ENCODE data around the gene CBX3. TPM values are rescaled to one million over a fixed set of nuclear protein-coding genes. Genes with fewer than 3 reads are reported as not detected.
"Not testable (repeated sequence)": the region's sequence is repeated elsewhere in the genome, so short reads cannot be mapped to it uniquely, and the experiment has no call there.

Gene CBX3
- total RNA-seq, 1 donor from 2014 or later, result 54.2 TPM

- no peak for DNase-seq
- ATAC-seq (ENCODE audit: poor library complexity), result no peak
- intact Hi-C loops (cut with DNase I), result no loop called here
These were observed 16.3 kb upstream of the CBX3 start for GRCh38 chr7:26185131-26185843.

- ATAC-seq (ENCODE audit: poor library complexity) (no peak), DNase-seq (no peak)
- intact Hi-C loops (cut with DNase I), result no loop called here
These were observed 15.7 kb upstream of the CBX3 start for GRCh38 chr7:26185844-26186180.

- ATAC-seq (ENCODE audit: poor library complexity) (no peak), DNase-seq (no peak)
- intact Hi-C loops (cut with DNase I), result no loop called here
These were observed 14.9 kb upstream of the CBX3 start for GRCh38 chr7:26186364-26187311.

- intact Hi-C loops (cut with DNase I), result no loop called here
- no peak for ATAC-seq (ENCODE audit: poor library complexity)
- no peak for DNase-seq
These were observed 14.0 kb upstream of the CBX3 start for GRCh38 chr7:26187380-26188205.

- DNase-seq, result no peak
- intact Hi-C loops (cut with DNase I), result no loop called here
- ATAC-seq (ENCODE audit: poor library complexity), result no peak
These were observed 13.2 kb upstream of the CBX3 start for GRCh38 chr7:26188206-26188956.

- DNase-seq (no peak), ATAC-seq (ENCODE audit: poor library complexity) (no peak)
- intact Hi-C loops (cut with DNase I), result no loop called here
These were observed 12.5 kb upstream of the CBX3 start for GRCh38 chr7:26188957-26189541.

- DNase-seq (no peak), ATAC-seq (ENCODE audit: poor library complexity) (no peak)
- intact Hi-C loops (cut with DNase I), result no loop called here
These were observed 11.8 kb upstream of the CBX3 start for GRCh38 chr7:26189697-26190096.

GRCh38 chr7:26190417-26190869 lies 11.1 kb upstream of the CBX3 start:
- DNase-seq (no peak), ATAC-seq (ENCODE audit: poor library complexity) (no peak)
- intact Hi-C loops (cut with DNase I), result no loop called here

- intact Hi-C loops (cut with DNase I), result no loop called here
- no peak for DNase-seq
- ATAC-seq (ENCODE audit: poor library complexity), result no peak
These were observed 10.1 kb upstream of the CBX3 start for GRCh38 chr7:26191233-26191973.

- intact Hi-C loops (cut with DNase I), result no loop called here
- DNase-seq, result no peak
- no peak for ATAC-seq (ENCODE audit: poor library complexity)
These were observed 9.5 kb upstream of the CBX3 start for GRCh38 chr7:26191974-26192479.

- ATAC-seq (ENCODE audit: poor library complexity) (no peak), DNase-seq (no peak)
- intact Hi-C loops (cut with DNase I), result no loop called here
These were observed 9.0 kb upstream of the CBX3 start for GRCh38 chr7:26192485-26193087.

GRCh38 chr7:26193432-26194207 lies 7.9 kb upstream of the CBX3 start:
- intact Hi-C loops (cut with DNase I), result no loop called here
- no peak for ATAC-seq (ENCODE audit: poor library complexity)
- DNase-seq, result no peak

GRCh38 chr7:26194764-26195163 lies 6.8 kb upstream of the CBX3 start:
- DNase-seq; intact Hi-C loops (cut with DNase I); ATAC-seq (ENCODE audit: poor library complexity): not testable (repeated sequence)

GRCh38 chr7:26195182-26195581 lies 6.4 kb upstream of the CBX3 start:
- intact Hi-C loops (cut with DNase I), result no loop called here
- ATAC-seq (ENCODE audit: poor library complexity) (no peak), DNase-seq (no peak)

GRCh38 chr7:26195867-26196657 lies 5.5 kb upstream of the CBX3 start:
- no peak for ATAC-seq (ENCODE audit: poor library complexity)
- intact Hi-C loops (cut with DNase I), result no loop called here
- DNase-seq, result no peak
